ENCODE measurements around the gene COLEC12.

Gene COLEC12

DNA sequence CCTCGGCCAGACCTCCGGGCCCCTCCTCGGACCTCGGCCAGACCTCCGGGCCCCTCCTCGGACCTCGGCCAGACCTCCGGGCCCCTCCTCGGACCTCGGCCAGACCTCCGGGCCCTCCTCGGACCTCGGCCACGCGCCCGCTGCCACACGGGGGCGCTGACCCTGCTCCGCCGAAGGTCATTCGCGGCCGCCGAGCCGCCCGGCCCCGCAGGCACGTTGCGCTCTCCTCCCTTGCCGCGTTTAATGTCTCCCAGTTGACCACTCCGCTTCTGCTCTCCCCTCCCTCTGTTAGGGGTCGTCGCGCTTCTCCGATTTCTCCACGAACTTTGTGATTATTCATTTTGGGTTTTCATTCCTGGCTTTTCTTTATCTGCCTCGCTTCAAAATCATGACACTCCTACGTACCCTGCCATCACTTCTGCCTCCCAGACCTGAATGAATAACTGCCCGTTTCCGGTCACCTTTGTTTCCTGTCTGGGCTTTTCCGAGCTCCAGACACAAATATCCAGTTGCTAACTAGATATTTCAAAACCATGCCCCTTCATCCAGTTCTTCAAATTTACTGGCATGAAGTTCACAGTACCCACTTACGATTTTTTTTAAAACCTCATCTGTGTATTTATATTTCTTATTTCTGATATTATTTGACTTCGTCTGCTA, 14.8 kb upstream of the COLEC12 start:
- TF ChIP-seq, protein P1, sequence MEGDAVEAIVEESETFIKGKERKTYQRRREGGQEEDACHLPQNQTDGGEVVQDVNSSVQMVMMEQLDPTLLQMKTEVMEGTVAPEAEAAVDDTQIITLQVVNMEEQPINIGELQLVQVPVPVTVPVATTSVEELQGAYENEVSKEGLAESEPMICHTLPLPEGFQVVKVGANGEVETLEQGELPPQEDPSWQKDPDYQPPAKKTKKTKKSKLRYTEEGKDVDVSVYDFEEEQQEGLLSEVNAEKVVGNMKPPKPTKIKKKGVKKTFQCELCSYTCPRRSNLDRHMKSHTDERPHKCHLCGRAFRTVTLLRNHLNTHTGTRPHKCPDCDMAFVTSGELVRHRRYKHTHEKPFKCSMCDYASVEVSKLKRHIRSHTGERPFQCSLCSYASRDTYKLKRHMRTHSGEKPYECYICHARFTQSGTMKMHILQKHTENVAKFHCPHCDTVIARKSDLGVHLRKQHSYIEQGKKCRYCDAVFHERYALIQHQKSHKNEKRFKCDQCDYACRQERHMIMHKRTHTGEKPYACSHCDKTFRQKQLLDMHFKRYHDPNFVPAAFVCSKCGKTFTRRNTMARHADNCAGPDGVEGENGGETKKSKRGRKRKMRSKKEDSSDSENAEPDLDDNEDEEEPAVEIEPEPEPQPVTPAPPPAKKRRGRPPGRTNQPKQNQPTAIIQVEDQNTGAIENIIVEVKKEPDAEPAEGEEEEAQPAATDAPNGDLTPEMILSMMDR (IDR thresholded peaks at IDR 0.05): no peak

DNA sequence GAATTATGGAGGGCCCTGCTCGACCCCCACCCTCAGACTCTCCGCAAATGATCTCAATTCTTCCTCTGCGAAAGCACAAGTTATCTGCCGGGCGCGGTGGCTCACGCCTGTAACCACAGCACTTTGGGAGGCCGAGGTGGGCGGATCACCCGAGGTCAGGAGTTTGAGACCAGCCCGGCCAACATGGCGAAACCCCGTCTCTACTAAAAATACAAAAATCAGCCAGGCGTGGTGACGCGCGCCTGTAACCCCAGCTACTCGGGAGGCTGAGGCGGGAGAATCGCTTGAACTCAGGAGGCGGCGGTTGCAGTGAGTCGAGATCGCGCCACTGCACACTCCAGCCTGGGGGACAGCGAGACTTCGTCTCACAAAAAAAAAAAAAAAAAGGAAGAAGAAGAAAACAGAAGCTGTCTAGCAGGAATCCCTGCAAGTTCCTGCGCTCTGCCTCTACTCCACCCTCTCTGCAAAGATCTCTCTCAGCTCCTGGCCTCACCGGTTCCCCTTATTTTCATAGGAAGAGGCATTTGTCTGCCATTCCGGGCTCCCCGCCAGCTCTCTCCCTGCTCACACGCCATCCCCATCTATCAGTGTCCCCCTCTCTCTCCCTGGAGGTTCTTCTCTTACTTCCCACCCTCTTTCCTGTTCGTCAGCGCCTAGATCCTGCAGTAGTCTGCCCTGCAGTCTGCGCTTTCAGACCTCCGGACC, 13.5 kb upstream of the COLEC12 start:
- TF ChIP-seq, protein P1 (IDR thresholded peaks at IDR 0.05): no peak

DNA sequence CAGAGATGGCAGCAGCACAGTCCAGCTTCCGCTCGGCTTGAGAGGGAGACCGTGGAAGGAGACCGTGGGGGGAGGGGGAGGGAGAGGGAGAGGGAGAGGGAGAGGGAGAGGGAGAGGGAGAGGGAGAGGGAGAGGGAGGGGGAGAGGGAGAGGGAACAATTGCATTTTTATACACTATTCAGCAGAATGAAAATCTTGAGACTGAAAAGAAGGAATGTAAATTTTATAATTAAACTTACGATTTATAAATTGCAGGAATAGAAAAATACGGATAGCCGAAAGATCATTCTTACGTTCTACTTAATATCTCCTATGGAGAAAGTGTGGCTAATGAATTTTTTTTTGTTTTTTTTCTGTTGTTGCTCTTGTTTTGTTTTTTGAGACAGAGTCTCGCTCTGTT, 12.5 kb upstream of the COLEC12 start:
- TF ChIP-seq, protein P1 (IDR thresholded peaks at IDR 0.05): no peak

DNA sequence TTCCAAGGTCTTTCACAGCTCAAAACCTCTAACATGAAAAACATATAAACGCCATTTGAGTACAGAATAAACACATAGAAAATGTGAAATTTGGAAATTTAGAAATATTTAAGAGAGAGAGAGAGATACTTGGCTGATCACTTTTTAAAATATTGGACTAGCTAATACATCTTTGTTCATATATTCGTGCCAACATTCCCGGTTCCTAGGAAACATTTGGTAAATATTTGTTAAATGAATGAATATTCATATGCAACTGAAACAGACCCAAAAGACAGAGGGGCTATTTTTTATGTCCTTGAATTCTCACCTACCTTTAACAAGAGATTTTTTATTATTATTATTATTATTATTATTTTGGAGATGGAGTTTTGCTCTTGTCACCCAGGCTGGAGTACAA, 8.3 kb upstream of the COLEC12 start:
- TF ChIP-seq, protein P1 (IDR thresholded peaks at IDR 0.05): no peak

DNA sequence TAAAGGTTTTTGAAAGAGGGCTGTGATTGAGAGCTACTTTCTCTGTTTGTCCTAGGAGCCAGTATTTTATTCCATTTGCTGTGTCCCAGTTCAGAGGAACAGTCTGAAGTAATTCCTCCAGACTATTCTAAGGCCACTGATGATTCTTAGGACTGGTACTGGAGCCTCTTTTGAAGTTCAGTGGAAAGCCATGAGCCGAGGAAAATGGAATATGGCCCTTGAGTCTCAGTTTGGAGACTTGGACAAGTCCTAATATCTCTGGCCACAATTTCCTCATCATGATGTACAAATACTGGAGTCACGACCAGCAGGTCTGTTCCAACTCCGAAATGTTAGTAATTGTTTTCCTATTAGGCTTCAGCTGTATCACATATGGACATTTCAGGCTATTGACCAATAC, 7.1 kb upstream of the COLEC12 start:
- TF ChIP-seq, protein P1 (IDR thresholded peaks at IDR 0.05): no peak

DNA sequence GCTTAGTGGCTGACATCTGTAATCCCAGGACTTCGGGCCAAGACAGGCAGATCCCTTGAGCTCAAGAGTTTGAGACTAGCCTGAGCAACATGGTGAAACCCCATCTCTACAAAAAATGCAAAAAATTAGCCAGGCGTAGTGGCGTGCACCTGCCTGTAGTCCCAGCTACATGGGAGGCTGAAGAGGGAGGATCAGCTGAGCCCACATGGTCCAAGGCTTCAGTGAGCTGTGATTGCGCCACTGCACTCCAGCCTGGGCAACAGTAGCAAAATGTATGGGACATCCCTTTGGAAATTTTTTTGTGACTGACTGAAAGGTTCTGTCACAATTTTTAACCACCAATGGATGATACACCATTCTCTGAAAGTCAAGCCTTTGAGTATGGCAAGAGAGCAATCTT, 6.3 kb upstream of the COLEC12 start:
- TF ChIP-seq, protein P1 (IDR thresholded peaks at IDR 0.05): no peak

DNA sequence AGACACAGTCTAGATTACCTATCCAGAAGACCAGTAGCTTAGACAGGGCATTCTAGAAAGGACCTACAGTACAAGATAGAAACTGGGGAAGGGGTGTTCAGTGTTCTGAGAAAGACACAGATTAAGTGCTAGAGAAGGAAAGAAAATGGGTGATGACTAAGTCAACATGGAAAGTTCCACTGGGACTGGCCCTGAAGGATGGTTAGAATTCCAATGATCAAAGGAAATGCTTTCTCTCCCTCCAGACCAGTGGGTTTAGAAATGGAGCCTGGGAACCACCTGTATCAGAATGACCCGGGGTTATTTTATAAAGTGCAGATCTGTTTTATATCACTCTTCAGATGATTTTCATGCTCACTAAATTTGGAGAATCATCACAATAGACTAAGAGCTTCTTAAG, 5.8 kb upstream of the COLEC12 start:
- TF ChIP-seq, protein P1 (IDR thresholded peaks at IDR 0.05): no peak

Data from LNCAP (cell line).